ENCODE measurements around the gene EBI3.

The EBI3 gene

DNA sequence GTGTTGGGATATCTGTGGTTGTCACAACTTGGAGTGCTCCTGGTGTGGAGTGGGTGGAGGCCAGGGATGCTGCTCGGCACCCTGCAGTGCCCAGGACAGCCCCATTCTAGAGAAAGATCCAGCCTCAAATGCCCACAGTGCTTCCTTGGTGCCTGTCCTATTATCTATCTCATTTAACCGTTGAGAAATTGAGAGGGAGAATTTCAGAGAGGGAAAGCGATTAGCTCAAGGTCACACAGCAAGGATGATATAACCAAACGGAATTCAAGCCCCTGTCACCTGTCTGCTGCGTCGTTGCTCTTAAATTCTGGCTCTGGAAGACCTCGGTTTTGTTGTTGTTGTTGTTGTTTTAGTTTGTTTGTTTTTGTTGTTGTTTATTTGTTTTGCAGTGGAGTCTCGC lies 33.3 kb upstream of the EBI3 start:
- POLR2A ChIA-PET, result no interaction called here
- CTCF ChIA-PET, result no interaction called here
- TF ChIP-seq, protein P1, sequence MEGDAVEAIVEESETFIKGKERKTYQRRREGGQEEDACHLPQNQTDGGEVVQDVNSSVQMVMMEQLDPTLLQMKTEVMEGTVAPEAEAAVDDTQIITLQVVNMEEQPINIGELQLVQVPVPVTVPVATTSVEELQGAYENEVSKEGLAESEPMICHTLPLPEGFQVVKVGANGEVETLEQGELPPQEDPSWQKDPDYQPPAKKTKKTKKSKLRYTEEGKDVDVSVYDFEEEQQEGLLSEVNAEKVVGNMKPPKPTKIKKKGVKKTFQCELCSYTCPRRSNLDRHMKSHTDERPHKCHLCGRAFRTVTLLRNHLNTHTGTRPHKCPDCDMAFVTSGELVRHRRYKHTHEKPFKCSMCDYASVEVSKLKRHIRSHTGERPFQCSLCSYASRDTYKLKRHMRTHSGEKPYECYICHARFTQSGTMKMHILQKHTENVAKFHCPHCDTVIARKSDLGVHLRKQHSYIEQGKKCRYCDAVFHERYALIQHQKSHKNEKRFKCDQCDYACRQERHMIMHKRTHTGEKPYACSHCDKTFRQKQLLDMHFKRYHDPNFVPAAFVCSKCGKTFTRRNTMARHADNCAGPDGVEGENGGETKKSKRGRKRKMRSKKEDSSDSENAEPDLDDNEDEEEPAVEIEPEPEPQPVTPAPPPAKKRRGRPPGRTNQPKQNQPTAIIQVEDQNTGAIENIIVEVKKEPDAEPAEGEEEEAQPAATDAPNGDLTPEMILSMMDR (IDR thresholded peaks at IDR 0.05; ENCODE audit: control extremely low read depth, extremely low read depth, low read depth, missing control alignments), result no peak
- DNase-seq (ENCODE audit: extremely low spot score), result no peak

DNA sequence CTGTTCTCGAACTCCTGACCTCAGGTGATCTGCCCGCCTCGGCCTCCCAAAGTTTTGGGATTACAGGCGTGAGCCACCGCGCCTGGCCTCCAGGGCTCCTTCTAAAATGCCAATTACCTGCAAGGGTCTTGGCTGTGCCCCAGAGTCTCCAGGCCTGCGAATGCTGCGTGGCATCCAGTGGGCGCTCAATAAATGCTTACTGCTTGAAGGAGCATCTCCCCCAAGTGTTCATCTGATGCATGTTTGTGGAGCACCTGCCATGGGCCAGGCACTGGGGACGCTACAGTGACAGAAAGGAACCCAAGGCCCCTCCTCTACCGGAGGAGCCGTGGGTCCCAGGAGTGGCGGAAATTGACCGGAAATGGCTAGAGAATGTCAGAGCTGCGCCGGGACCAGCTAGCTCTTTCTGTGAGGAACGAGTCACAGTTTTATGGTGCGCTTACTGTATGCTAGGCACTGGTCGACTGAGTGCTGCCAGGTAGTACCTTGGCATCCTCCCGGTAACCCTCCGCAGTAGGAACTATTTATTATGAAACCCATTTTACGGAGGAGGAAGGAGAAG lies 32.7 kb upstream of the EBI3 start:
- no peak for DNase-seq (ENCODE audit: extremely low spot score)
- CTCF ChIA-PET, result no interaction called here
- TF ChIP-seq, protein P1 (IDR thresholded peaks at IDR 0.05; ENCODE audit: control extremely low read depth, extremely low read depth, low read depth, missing control alignments), result no peak
- POLR2A ChIA-PET, result no interaction called here

DNA sequence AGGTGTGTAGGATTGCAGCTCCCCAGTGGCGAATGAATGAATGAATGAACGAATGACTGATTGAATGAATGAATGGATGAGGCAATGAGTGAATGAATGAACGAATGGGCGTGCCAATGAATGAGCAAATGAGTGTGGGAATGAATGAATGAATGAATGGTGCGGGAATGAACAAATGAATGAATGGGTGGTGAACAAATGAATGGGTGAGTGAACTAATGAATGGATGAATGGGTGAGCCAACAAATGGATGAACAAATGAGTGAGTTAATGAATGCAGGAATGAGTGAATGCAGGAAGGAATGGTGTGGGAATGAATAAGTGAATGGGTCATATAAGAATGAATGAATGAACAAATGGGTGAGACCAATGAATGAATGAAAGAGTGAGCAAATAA lies 32.1 kb upstream of the EBI3 start:
- TF ChIP-seq, protein P1 (IDR thresholded peaks at IDR 0.05; ENCODE audit: control extremely low read depth, extremely low read depth, low read depth, missing control alignments), result no peak
- POLR2A ChIA-PET, result no interaction called here
- DNase-seq (ENCODE audit: extremely low spot score), result no peak
- CTCF ChIA-PET, result no interaction called here

DNA sequence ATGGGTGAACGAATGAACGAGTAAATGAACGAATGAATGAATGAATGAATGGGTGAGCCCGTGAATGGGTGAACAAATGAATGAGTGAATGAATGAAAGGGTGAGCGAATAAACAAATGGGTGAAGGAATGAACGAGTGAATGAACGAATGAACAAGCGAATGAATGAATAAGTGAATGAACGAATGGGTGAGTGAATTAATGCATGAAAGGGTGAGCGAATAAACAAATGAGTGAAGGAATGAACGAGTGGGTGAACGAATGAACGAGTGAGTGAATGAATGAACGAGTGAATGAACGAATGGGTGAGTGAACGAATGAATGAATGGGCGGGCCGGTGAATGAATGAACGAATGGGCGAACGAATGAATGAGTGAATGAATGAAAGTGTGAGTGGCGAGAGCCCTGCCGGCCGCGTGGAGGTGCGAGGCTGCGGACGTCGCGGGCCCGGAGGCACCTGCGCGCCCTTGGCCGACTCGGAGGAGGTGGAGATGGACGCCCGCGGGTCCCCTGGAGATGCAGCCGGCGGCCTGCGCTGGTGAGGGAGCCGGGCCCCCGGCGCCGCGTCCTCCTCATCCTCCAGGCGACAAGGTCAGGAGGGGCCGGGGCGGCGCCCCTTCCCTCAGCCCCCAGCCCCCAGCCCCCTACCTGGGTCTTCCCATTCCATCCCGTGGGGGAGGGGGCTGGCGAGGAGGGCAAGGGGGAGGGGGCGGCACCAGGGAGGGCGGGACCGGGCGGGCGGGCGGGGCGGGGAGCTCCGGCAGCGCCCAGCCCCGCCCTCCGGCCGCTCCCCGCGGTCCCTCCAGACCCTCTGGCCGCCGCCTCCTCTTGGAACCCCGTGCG lies 31.5 kb upstream of the EBI3 start:
- peak; percentile 57 for DNase-seq (ENCODE audit: extremely low spot score)
- CTCF ChIA-PET, result no interaction called here
- TF ChIP-seq, protein P1 (IDR thresholded peaks at IDR 0.05; ENCODE audit: control extremely low read depth, extremely low read depth, low read depth, missing control alignments), result no peak
- POLR2A ChIA-PET, result no interaction called here

DNA sequence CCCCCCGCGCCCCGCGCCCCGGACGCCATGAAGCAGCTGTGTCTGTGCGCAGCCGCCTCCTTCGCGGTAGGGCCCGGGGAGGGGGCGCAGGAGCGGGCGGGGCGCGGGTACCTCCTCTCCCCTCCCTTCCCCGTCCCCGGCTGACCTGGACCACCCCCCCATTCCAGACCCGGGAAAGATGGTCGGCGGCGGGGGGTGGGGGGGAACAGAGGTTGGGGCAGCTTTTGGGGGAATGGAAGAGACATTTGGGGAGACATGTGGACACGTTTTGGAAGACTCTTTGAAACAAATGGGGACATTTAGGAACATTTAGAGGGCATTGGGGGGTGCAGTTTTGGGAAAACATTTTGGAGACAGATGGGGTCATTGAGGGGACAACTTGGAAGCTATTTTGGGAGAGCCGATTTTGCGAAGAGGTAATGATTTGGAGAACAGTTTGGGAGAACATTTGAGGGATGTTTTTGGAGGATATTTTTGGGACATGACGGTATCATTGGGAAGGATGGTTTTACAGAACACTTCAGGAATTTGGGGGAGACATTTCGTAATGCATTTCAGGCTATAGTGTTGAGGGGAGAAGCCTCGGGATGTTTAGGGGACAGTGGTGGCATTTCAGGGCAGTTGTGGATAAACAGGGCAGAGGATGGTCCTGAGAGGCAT lies 30.7 kb upstream of the EBI3 start:
- POLR2A ChIA-PET, result no interaction called here
- CTCF ChIA-PET, result no interaction called here
- TF ChIP-seq, protein P1 (IDR thresholded peaks at IDR 0.05; ENCODE audit: control extremely low read depth, extremely low read depth, low read depth, missing control alignments), result no peak
- DNase-seq (ENCODE audit: extremely low spot score), result no peak

DNA sequence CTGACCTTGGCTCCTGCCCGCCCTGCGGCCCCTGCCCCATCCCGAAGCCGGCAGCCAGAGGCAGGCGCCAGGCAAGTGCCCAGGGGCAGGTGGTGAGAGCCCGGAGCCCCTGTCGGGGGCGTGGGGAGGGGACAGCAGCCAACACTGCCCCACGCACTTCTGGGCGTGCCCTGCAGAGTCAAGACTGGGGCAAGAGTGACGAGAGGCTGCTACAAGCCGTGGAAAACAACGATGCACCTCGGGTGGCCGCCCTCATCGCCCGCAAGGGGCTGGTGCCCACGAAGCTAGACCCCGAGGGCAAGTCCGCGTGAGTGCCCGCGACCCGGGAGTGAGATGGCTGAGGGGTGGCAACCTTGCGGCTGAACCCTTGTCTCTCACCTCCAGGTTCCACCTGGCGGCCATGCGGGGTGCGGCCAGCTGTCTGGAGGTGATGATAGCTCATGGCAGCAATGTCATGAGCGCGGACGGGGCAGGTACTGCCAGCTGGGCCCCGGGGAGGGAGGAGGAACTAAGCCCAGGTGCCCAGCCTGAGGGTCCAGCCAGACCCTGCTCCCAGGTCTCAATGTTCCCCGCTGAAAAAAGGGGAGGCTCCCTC lies 29.5 kb upstream of the EBI3 start:
- POLR2A ChIA-PET, result interaction anchor here (1.4 kb wide), 1 partner anchor 215 kb away, joined by 4 read pairs; the partner anchor contains the start of gene EEF2

More for the DNA sequence above, 29.5 kb upstream of the EBI3 start:
- CTCF ChIA-PET, result interaction anchor here (0.8 to 4.6 kb wide), 4 partner anchors 9 to 59 kb away, joined by 3 to 26 read pairs (median 11); no protein-coding TSS in a partner anchor
- no peak for DNase-seq (ENCODE audit: extremely low spot score)
- TF ChIP-seq, protein P1 (IDR thresholded peaks at IDR 0.05; ENCODE audit: control extremely low read depth, extremely low read depth, low read depth, missing control alignments), result no peak

All from GM10248 (cell line).